GM19193 (cell line): ENCODE data around the gene GDF11.

Experiments
- POLR2A ChIP-seq: IDR thresholded peaks from 4 replicates; pipeline ENCODE4 v1.6.1; 2011; ENCODE audit not compliant: insufficient read depth, insufficient read length; ENCODE audit errors: extremely low read depth

GDF11 gene

GRCh38 chr12:55725556-55725955 lies 17.4 kb upstream of the GDF11 start:
- no peak for TF ChIP-seq POLR2A

GRCh38 chr12:55726971-55727370 lies 16.0 kb upstream of the GDF11 start:
- no peak for TF ChIP-seq POLR2A

GRCh38 chr12:55727643-55728185 lies 15.2 kb upstream of the GDF11 start:
- TF ChIP-seq POLR2A = no peak

- no peak for TF ChIP-seq POLR2A
Observed at GRCh38 chr12:55728186-55728938, 14.6 kb upstream of the GDF11 start.

GRCh38 chr12:55728939-55729818 lies 13.7 kb upstream of the GDF11 start, which contains the start of gene CD63:
CD63 (minus strand) TSS chr12:55729009; CDS start chr12:55728341, 668 bp downstream.
- peak; percentile 71 for TF ChIP-seq POLR2A

- no peak for TF ChIP-seq POLR2A
Observed at GRCh38 chr12:55729819-55730818, 12.8 kb upstream of the GDF11 start.

- TF ChIP-seq POLR2A = no peak
Observed at GRCh38 chr12:55732288-55732687, 10.6 kb upstream of the GDF11 start.

- TF ChIP-seq POLR2A = no peak
Observed at GRCh38 chr12:55733021-55733555, 9.8 kb upstream of the GDF11 start.

GRCh38 chr12:55733858-55734257 lies 9.1 kb upstream of the GDF11 start:
- no peak for TF ChIP-seq POLR2A

- no peak for TF ChIP-seq POLR2A
Observed at GRCh38 chr12:55734595-55734994, 8.3 kb upstream of the GDF11 start.

- no peak for TF ChIP-seq POLR2A
Observed at GRCh38 chr12:55736076-55736475, 6.8 kb upstream of the GDF11 start.

- no peak for TF ChIP-seq POLR2A
Observed at GRCh38 chr12:55736780-55737580, 5.9 kb upstream of the GDF11 start.

GRCh38 chr12:55737581-55738122 lies 5.3 kb upstream of the GDF11 start:
- TF ChIP-seq POLR2A = no peak
